Aortic smooth muscle cell (primary cell): ENCODE data around the gene HIF1AN. TPM values are rescaled to one million over a fixed set of nuclear protein-coding genes. Genes with fewer than 3 reads are reported as not detected.

Experiments used
- total RNA-seq: library from RNA; depleted of rRNA; stranded (reverse); fragments of >200 nt; gene quantifications from 2 replicates; pipeline ENCODE4 v1.2.3, GENCODE V29; 2014

HIF1AN gene
- total RNA-seq: 10.3 and 11.9 TPM in 2 replicates

DNA sequence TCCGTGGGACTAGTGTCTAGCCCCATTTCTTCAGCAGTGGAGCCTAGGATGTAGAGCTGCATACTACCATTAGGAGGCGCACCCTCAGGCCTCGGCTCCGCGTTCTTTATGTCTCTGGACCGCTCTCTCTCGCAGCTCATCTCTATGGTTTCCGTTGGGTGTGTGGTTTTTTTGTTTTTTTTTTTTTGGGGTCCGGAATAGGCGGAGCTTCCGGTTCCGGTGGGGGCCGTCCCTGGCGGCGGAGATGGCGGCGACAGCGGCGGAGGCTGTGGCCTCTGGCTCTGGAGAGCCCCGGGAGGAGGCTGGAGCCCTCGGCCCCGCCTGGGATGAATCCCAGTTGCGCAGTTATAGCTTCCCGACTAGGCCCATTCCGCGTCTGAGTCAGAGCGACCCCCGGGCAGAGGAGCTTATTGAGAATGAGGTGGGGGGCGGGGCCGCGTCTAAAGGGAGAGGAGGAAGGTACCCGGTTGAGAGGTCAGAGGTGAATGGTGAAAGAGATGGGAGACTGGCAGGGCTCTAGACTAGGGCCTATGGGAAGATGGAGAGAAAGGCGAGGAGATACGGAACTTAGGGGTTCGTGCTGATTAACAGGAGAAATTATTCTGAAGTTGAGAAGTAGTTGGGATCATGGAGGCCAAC lies at the start of gene HIF1AN:
TSS of gene HIF1AN (plus strand) at position 229 of the 639 bp plus-strand sequence. CDS start at position 245, 16 bp downstream.

DNA sequence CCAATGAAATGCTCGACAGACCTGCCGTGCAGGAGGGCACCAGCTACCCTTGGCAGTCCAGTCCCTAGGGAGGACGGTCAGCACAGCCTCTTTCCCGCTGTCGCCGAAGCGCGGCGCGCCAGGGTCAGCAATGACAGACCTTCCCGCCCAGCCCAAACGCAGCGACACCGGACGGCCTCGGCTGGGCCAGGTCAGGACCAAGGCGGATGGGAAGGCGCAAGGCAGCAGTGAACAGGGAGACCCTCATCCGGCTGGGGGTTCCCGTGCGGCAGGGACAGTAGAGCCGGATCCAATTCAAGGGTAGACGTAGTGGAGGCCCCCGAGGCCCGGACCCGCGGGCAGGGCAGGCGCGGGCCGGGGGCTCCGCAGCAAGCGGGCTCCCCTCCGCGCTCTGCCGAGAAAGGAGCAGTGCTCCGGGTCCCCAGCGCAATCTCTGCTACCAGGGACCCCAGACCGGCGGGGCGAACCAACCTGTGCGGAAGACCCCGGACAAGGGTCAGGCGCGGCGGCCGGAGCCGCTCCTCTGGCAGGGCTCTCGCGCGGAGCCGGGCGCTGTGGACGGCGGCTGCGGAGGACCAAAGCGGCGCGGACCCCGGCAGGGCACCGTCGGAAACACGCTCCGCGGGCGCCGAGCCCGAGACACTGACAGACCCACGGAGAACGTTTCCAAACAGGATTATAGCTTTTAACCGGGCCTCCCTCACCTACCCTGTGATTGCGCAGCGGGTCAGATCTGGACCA lies 16.3 kb upstream of the HIF1AN start, which contains the start of gene SEC31B:
TSS of gene SEC31B (minus strand) at position 551 of the 741 bp plus-strand sequence. CDS start 2,909 bp downstream, outside the sequence.

DNA sequence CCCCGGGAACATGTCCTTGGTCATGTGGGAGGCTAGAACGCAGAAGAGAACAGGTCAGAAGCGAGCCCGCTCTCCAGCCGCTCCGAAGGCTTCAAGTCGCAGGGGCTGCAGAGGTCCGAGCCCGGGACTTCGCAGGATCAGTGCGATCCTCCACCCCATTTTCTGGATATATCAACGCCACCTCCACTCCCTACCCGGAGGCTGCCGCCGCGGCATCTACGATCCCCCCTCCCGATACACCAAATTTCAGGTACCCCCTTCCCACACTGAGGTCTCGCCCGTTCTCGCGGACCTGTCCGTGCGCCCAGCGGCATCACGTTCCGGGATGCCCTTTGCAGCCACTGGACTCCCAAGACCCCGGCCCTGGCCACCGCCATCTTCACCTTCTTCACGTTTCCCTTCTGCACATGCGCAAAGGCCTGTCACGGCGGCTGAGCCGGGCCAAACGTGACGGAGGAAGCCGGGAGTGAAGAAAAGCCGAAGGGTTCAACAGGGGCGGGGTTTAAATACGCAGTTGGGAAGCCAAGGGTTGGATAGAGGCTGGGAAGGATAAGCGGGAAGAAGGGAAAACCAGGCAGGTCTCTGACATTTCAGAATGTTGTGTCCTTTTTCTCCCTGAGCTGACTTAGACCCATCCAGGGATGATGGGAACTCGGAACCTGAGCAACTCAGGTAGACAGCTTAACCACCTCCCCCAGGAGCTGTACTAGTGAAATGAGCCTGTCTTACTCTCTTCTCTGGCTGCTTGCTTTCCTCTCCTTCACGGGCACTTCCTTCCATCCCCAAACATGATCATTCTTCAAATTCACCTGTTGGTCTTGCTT lies 6.1 kb upstream of the HIF1AN start, which contains the start of gene NDUFB8:
TSS of gene NDUFB8 (minus strand) at position 397 of the 824 bp plus-strand sequence. CDS start at position 377, 20 bp downstream.

Other genes starting within 250 kb of the HIF1AN start
- 34.2 and 41.4 TPM in 2 replicates for gene BLOC1S2, start 249.3 kb upstream of the HIF1AN start, total RNA-seq
- not detected in 2 replicates for gene PKD2L1, start 205.7 kb upstream of the HIF1AN start, total RNA-seq
- gene SCD, start 188.7 kb upstream of the HIF1AN start, total RNA-seq: 95.6 and 220 TPM in 2 replicates
- gene WNT8B, start 72.9 kb upstream of the HIF1AN start, total RNA-seq: not detected in 2 replicates
- gene SEC31B, start 16.1 kb upstream of the HIF1AN start, total RNA-seq: 2.5 and 2.7 TPM in 2 replicates
- 227 and 249 TPM in 2 replicates for gene NDUFB8, start 6.1 kb upstream of the HIF1AN start, total RNA-seq
- not detected in 2 replicates for gene PAX2, start 209.6 kb downstream of the HIF1AN start, total RNA-seq